ENCODE measurements around the gene NFIA.

NFIA gene

GRCh38 chr1:61245696-61246400 lies 163.5 kb downstream of the NFIA start:
- DNase-seq (ENCODE audit: low spot score), result no peak
- TF ChIP-seq CTCF (IDR thresholded peaks at IDR 0.05), result no peak
- H3K27ac ChIP-seq, result no peak overlapping the region
- no peak overlapping the region for H3K4me3 ChIP-seq

GRCh38 chr1:61247051-61247825 lies 164.9 kb downstream of the NFIA start:
- no peak for DNase-seq (ENCODE audit: low spot score)
- Histone ChIP-seq H3K4me3 (no peak overlapping the region), H3K27ac (no peak overlapping the region)
- TF ChIP-seq CTCF (IDR thresholded peaks at IDR 0.05), result no peak

- Histone ChIP-seq H3K27ac (no peak overlapping the region), H3K4me3 (no peak overlapping the region)
- TF ChIP-seq CTCF (IDR thresholded peaks at IDR 0.05), result no peak
- DNase-seq (ENCODE audit: low spot score), result no peak
Measured at GRCh38 chr1:61247881-61248752, 165.8 kb downstream of the NFIA start.

- DNase-seq (ENCODE audit: low spot score), result no peak
- TF ChIP-seq CTCF (IDR thresholded peaks at IDR 0.05), result no peak
Measured at GRCh38 chr1:61250933-61251332, 168.6 kb downstream of the NFIA start.

GRCh38 chr1:61253059-61253735 lies 170.8 kb downstream of the NFIA start:
- Histone ChIP-seq H3K4me3 (no peak overlapping the region), H3K27ac (peak overlapping the region in 1 of 2 donors; percentile 32)
- no peak for DNase-seq (ENCODE audit: low spot score)
- no peak for TF ChIP-seq CTCF (IDR thresholded peaks at IDR 0.05)

More at GRCh38 chr1:61250933-61251332, 168.6 kb downstream of the NFIA start:
- Histone ChIP-seq H3K27ac (no peak overlapping the region), H3K4me3 (no peak overlapping the region)

GRCh38 chr1:61253912-61254633 lies 171.7 kb downstream of the NFIA start:
- no peak for DNase-seq (ENCODE audit: low spot score)
- peak overlapping the region; percentile 55 for H3K4me3 ChIP-seq
- peak overlapping the region; percentile 56 to 65 for H3K27ac ChIP-seq
- TF ChIP-seq CTCF (IDR thresholded peaks at IDR 0.05), result no peak

Measured in coronary artery (tissue), 2 donors.